Activated T-cell treated with anti-CD3 and anti-CD28 coated beads, Interleukin-2, amount 50 U/mL, for 4 hours (primary cell): ENCODE data around the gene JAML. TPM values are rescaled to one million over a fixed set of nuclear protein-coding genes. Genes with fewer than 3 reads are reported as not detected.
"Not testable (repeated sequence)": the region's sequence is repeated elsewhere in the genome, so short reads cannot be mapped to it uniquely, and the experiment has no call there.

Source experiments
- ATAC-seq, 2 donors: fragments of 200-7000 bp; cut with Tn5 transposase; one replicate each; pipeline ENCODE4 v1.10.0; 2021
- DNase-seq: peaks from one replicate; pipeline ENCODE4 v3.0.0-alpha.2; 2020
- H3K27me3 Mint-ChIP-seq: one replicate; pipeline ENCODE4 v1.8.0; 2021; ENCODE audit warnings: low read depth, mixed read lengths
- H3K36me3 Mint-ChIP-seq: one replicate; pipeline ENCODE4 v1.8.0; 2022; ENCODE audit warnings: mixed read lengths; ENCODE audit not compliant: insufficient read depth
- H3K4me1 Mint-ChIP-seq: one replicate; pipeline ENCODE4 v1.8.0; 2021; ENCODE audit warnings: low read depth, mixed read lengths
- H3K4me3 Mint-ChIP-seq: one replicate; pipeline ENCODE4 v1.8.0; 2021; ENCODE audit warnings: mild to moderate bottlenecking, moderate library complexity, mixed read lengths
- H3K9me3 Mint-ChIP-seq: one replicate; pipeline ENCODE4 v1.8.0; 2021; ENCODE audit warnings: mixed read lengths
- total RNA-seq, 3 donors: library from RNA; stranded (reverse); gene quantifications; one replicate each; pipeline ENCODE4 v1.2.1, GENCODE V29; 2021

The JAML gene
- total RNA-seq, 3 donors from 2014 or later: 135 to 153 (median 137) TPM

DNA sequence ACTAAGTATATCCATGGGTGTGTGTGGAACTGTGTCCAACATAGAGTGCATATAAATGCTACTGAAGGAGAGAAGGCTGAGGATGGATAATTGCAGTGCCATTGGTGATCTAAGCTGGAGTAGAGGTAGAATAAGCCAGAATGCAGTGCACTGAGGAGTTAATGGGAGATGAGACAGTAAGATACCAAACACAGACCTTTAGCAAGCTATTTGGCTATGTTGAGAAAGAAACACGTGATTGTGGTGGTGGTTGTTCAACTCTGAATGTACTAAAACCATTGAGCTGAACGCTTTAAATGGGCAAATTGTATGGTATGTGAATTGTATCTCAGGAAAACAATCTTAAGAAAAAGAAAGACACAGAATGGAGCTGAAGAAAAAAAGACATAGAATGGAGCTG, 22.8 kb downstream of the JAML start:
- Mint-ChIP-seq H3K36me3 (peaks cover 28% of the 10 kb centered on the region), H3K4me3 (no peak overlapping the region), H3K9me3 (no peaks in the 10 kb centered on the region), H3K27me3 (no peaks in the 10 kb centered on the region), H3K4me1 (peaks cover 14% of the 10 kb centered on the region)
- ATAC-seq (no peak), DNase-seq (no peak)

DNA sequence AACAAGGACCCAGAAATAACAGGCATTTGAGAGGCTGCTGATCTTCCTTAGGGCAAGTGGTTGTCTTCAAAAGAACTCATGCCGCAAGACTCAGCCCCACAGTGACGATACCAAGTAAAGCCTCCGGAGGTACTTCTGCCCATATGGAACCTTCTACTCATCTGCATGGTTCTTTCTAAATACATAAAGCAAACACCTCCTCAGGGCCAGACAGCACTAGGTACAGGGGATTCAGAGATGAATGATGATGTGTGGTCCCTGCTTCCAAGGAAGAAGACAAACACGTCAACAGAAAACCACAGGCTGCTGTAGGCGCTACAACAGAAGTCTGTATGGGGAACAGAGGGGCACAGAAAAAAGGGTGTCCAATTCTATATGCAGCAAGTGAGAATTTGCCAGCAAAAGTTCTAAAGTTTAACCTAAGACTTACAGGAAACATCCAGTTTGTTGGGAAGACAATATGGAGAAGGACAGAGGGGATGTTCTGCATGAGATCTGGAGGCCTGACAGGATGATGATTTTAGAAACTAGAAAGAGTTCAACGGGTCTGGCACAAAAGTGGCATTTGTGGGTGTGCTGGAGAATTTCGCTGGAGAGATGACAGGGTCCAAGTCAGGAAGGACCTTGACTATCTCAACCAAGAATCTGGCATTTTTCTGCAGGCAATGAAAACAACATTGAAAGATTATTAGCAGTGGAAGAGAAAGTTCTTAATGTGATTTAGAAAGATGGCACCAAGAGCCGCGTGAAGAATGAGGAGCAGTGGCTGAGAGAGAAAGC, 23.7 kb downstream of the JAML start:
- Mint-ChIP-seq H3K36me3 (peaks cover 24% of the 10 kb centered on the region), H3K4me1 (peaks cover 14% of the 10 kb centered on the region), H3K4me3 (no peak overlapping the region), H3K27me3 (no peaks in the 10 kb centered on the region), H3K9me3 (no peaks in the 10 kb centered on the region)
- DNase-seq (peak; percentile 55), ATAC-seq (peak; percentile 87 to 93)

DNA sequence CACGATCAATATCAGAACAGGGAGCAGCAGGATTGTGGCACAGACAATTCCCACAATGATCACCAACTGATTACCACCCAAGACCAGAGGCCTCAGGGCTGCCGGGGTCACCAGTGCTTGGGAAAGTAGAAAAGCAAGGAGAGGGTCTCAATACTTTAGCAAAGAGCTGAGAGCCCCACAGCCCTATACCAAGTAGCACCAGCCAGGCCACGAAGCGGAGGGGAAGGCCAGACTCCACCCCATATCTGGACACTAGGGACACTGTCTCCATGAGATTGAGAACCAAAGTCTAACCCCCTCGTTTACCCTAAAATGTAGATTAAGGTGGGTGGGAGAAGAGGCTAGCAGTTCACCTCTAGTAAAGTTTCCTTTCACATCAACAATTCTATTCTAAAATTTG, 24.3 kb downstream of the JAML start:
- H3K36me3 Mint-ChIP-seq: peaks cover 19% of the 10 kb centered on the region
- DNase-seq (no peak), ATAC-seq (peak; percentile 7 to 10)
- H3K27me3 Mint-ChIP-seq: no peaks in the 10 kb centered on the region
- H3K4me3 Mint-ChIP-seq: peak overlapping the region; percentile 29
- no peaks in the 10 kb centered on the region for H3K9me3 Mint-ChIP-seq
- peaks cover 14% of the 10 kb centered on the region for H3K4me1 Mint-ChIP-seq

DNA sequence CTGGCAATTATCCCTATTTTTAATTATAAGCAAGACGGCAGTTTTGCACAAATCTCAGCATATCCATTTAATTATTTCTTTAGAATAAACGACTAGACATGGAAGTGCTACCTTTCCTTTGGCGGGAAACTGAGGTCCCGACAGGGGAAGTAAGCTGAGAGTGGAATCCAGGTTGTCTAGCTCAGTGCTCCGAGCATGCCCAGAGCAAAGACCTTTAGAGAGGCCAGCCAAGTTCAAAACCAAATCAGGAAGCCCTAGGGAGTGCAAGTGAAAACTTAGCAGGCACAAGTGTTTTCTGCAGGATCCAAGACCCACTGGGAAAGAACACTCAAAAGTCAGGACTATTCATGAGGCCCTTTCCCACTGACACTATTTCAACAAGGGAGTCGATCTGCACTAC, 25.7 kb downstream of the JAML start:
- Mint-ChIP-seq H3K36me3 (peaks cover 23% of the 10 kb centered on the region), H3K27me3 (no peaks in the 10 kb centered on the region), H3K4me1 (peaks cover 14% of the 10 kb centered on the region), H3K4me3 (no peak overlapping the region), H3K9me3 (no peaks in the 10 kb centered on the region)
- no peak for ATAC-seq
- DNase-seq: no peak

DNA sequence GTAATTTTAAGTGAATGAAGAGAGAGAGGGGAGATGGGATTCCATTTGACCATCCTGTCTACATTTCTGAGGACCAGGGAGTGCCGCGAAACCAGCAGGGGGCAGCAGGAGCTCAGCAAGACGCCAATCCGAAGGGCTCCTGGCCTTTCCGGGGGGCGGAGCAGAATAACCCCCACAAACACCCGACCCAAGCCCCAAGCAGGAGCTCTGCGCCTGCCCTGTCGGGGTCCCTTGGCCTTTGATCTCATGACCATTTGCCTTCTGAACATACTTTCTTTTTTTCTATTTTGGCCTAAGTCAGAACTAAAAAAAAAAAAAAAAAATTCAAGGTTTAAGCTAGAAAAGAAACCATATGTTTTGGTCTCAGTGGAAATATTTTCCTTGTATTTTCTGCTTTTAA, 26.4 kb downstream of the JAML start:
- peaks cover 14% of the 10 kb centered on the region for H3K4me1 Mint-ChIP-seq
- no peak overlapping the region for H3K4me3 Mint-ChIP-seq
- H3K9me3 Mint-ChIP-seq: no peaks in the 10 kb centered on the region
- peaks cover 29% of the 10 kb centered on the region for H3K36me3 Mint-ChIP-seq
- DNase-seq: peak; percentile 82
- no peaks in the 10 kb centered on the region for H3K27me3 Mint-ChIP-seq
- peak; percentile 26 to 52 for ATAC-seq

DNA sequence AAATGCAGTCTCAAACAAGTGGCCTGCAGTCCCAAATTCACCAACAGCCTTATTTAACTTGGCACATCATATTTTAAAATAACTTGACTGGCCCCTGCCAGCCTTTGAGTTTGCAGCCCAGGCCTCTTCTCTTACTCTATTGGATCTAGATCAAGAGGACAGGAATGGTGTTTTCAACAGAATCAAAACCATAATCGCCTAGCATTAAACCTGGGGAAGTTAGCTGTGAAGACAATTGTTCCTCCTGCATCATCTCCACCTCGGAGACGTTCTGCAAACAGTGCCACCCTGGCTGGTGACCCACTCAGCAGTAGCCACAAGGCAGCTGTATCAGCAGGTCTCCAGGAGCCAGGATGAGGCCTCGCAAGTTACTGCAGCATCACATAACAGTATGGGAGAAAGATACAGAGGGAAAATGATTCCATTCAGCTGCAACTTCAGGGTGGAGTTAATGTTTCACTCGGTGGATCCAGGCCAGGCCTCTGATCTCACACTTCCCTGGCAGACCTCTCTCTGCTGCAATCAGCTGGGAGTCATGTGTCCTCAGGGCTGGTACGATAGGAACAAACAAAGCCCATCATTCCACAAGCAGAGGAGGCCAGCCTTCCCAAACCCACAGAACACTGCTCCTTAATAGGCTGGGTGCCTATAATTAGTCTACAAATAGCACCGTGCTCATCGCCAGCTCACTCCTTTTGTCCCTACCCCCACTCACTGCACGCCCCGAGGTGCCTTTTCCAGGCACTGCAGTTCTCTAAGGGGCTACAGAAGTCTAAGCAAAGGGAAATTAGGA, 29.8 kb downstream of the JAML start:
- Mint-ChIP-seq H3K9me3 (no peaks in the 10 kb centered on the region), H3K4me1 (peaks cover 14% of the 10 kb centered on the region), H3K27me3 (no peaks in the 10 kb centered on the region), H3K36me3 (peaks cover 46% of the 10 kb centered on the region), H3K4me3 (no peak overlapping the region)
- ATAC-seq: no peak
- DNase-seq: no peak

DNA sequence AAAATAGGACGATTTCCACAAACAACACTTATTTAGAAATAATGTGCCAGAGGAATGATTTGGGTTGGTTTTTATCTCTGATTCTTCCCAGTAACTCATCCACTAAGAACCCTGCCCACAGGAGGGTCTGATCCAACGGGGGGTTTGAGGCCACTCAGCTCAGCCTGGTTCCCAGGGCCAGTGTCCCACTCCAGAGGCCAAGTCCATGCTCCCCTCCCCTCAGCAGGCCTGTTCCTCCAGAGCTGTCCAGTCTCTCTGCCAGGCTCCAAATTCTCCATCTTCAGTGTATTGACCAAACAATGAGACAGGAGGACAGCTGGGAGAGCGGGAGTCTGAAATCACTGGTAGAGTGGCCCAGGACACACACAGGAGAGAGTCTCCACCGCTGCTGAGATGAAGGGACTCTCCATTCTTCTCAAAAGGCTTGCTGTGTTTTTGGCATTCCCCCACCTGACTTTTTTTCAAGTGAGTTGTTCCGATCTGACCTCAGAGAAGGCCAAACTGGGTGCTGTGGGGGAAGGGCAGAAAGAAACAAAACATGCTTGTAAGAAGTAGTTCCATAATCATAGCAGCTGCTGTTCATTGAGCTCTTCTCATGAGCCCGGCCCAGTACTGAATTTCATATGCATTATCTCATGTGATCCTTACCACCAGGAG, 30.8 kb downstream of the JAML start:
- Mint-ChIP-seq H3K4me1 (peaks cover 11% of the 10 kb centered on the region), H3K27me3 (peaks cover 4% of the 10 kb centered on the region), H3K36me3 (peaks cover 45% of the 10 kb centered on the region), H3K9me3 (no peaks in the 10 kb centered on the region), H3K4me3 (no peak overlapping the region)
- DNase-seq (no peak), ATAC-seq (no peak)

DNA sequence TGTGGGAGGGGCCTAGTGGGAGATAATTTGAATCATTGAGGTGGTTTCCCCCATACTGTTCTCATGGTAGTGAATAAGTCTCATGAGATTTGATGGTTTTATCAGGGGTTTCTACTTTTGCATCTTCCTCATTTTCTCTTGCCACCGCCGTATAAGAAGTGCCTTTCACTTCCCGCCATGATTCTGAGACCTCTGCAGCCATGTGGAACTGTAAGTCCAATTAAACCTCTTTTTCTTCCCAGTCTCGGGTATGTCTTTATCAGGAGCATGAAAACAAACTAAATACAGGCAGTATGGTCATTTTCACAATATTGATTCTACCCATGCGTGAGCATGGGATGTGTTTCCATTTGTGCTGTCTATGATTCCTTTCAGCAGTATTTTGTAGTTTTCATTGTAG, 32.0 kb downstream of the JAML start:
- not testable (repeated sequence) for ATAC-seq, H3K27me3 Mint-ChIP-seq, H3K9me3 Mint-ChIP-seq, DNase-seq, H3K4me1 Mint-ChIP-seq, H3K4me3 Mint-ChIP-seq
- peaks cover 42% of the 10 kb centered on the region for H3K36me3 Mint-ChIP-seq

DNA sequence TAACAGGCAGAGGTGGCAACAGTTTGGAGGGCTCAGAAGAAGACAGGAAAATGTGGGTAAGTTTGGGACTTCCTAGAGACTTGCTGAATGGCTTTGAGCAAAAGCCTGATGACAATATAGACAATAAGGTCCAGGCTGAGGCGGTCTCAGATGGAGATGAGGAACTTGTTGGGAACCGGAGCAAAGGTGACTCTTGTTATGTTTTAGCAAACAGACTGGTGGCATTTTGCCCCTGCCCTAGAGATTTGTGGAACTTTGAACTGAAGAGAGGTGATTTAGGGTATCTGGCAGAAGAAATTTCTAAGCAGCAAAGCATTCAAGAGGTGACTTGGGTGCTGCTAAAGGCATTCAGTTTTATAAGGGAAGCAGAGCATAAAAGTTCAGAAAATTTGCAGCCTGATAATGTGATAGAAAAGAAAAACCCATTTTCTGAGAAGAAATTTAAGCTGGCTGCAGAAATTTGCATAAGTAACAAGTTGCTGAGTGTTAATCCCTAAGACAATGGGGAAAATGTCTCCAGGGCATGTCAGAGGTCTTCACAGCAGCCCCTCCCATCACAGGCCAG, 33.8 kb downstream of the JAML start:
- not testable (repeated sequence) for H3K9me3 Mint-ChIP-seq, H3K4me1 Mint-ChIP-seq, H3K4me3 Mint-ChIP-seq, DNase-seq, ATAC-seq
- H3K36me3 Mint-ChIP-seq: peaks cover 33% of the 10 kb centered on the region
- H3K27me3 Mint-ChIP-seq: peaks cover 13% of the 10 kb centered on the region

DNA sequence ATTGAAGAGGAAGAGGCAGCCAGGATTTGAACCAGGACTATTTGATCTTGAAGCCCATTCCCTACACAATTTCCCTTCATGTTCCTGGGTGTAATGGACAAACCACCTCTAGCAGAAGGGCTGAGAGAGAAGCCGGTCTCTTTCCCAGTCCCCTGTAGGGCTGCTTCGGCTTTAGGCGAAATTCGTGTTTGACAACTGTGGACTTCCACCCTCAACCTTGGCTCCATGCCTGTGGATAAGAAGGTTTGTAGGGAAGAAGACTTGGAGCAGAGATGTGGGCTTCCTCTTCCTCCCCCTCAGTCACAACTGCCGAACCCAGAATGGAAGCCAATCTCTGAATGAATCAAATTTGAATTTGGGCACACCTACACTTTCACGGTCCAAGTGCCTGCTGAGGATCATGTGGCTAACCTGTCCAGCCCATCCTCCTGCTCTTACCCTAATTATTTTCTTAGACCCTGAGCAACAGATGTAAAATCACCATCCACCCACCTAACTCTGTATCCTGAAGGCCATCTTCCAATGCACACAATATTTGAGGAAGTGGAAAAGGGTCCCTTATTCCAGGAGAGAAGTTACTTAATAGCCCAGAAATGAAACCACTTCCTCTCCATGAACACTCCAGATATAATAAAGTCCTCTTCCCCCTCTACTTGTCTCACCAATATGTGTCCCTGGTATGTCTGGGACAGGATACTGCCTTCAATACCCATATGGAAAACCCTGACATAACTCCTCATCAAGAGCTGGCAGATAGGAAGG, 38.3 kb downstream of the JAML start:
- ATAC-seq (no peak), DNase-seq (no peak)
- H3K36me3 Mint-ChIP-seq: peaks cover 2% of the 10 kb centered on the region
- H3K27me3 Mint-ChIP-seq: peaks cover 20% of the 10 kb centered on the region
- H3K9me3 Mint-ChIP-seq: no peaks in the 10 kb centered on the region
- no peak overlapping the region for H3K4me3 Mint-ChIP-seq
- H3K4me1 Mint-ChIP-seq: no peaks in the 10 kb centered on the region

DNA sequence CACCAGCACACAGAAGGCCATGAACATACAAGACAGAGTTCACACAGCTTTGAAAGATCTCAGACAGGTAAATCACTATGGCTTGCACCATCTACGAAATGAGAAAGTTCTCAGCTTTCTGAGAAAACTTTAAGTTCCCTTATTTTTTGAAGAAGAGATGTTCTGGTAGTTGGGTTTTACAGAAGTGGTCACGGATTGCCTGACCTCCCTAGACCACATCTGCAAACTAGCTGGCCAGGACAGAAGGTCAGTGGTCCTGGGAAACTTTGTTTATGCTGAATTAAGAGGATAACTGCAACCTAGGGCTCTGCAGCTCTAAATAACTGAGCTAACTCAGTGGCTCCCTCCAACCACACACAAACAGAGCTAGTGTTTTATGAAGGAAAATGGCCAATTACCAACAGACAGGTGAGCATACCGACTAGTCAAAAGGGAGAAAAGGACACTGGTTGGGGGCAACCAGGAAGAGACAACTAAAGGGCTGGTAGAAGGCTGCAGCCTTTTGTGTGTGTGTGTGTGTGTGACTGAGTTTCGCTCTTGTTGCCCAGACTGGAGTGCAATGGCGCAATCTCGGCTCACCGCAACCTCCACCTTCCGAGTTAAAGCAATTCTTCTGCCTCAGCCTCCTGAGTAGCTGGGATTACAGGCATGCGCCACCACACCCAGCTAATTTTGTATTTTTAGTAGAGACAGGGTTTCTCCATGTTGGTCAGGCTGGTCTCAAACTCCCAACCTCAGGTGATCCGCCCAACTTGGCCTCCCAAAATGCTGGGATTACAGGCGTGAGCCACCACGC, 39.8 kb downstream of the JAML start:
- peaks cover 20% of the 10 kb centered on the region for H3K27me3 Mint-ChIP-seq
- H3K36me3 Mint-ChIP-seq: no peaks in the 10 kb centered on the region
- H3K4me3 Mint-ChIP-seq: no peak overlapping the region
- DNase-seq (no peak), ATAC-seq (no peak)
- no peaks in the 10 kb centered on the region for H3K4me1 Mint-ChIP-seq
- H3K9me3 Mint-ChIP-seq: no peaks in the 10 kb centered on the region

DNA sequence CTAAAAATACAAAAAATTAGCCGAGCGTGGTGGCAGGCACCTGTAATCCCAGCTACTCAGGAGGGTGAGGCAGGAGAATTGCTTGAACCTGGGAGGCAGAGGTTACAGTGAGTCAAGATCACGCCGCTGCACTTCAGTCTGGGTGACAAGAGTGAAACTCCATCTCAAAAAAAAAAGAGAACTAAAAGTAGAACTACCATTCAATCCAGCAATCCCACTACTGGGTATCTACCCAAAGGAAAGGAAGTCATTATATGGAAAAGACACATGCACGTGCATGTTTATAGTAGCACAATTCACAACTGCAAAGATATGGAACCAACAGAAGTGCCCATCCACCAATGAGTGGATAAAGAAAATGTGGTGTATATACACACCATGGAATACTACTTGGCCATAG, 41.1 kb downstream of the JAML start:
- not testable (repeated sequence) for ATAC-seq, H3K4me3 Mint-ChIP-seq, DNase-seq, H3K36me3 Mint-ChIP-seq, H3K4me1 Mint-ChIP-seq, H3K9me3 Mint-ChIP-seq
- H3K27me3 Mint-ChIP-seq: peaks cover 20% of the 10 kb centered on the region

DNA sequence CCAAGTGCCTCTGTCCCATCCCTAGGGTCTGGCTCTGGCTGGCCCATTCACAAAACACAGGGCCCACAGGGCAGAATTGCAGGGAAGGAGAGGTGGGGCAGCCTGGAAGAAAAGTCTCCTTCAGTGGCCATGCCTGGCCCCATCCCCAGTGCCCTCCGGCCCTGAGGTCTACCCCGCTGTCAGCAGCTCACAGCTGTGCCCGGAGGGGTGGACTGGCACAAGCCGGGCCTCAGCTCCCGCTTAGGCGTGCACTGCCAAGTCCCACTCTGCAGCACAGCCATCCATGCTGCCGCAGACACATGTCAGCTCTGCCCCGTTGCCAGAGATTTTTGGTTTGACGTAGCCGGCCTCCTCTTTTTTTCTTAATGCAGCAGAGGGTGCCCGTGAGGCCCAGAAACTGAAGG, 44.5 kb downstream of the JAML start:
- Mint-ChIP-seq H3K4me1 (no peaks in the 10 kb centered on the region), H3K36me3 (no peaks in the 10 kb centered on the region), H3K9me3 (no peaks in the 10 kb centered on the region), H3K27me3 (peaks cover 17% of the 10 kb centered on the region), H3K4me3 (no peak overlapping the region)
- ATAC-seq: peak in 1 of 2 donors; percentile 46
- no peak for DNase-seq
